Hematopoietic multipotent progenitor cell (in vitro differentiated cells): Measurements from ENCODE around the gene LRRC17. TPM values are rescaled to one million over a fixed set of nuclear protein-coding genes. Genes with fewer than 3 reads are reported as not detected.

Experiments used
- DNase-seq, 3 donors: peaks; one replicate each; pipeline ENCODE4 v3.0.0-alpha.2; 2011 to 2015; ENCODE audit warnings: low read depth in 2 of 3, low spot score in 2 of 3
- total RNA-seq: library from RNA; depleted of rRNA; stranded (reverse); fragments of >200 nt; gene quantifications from one replicate; pipeline ENCODE4 v1.2.3, GENCODE V29; 2012

The LRRC17 gene
- total RNA-seq, 1 donor, result 0.27 TPM

- no peak for DNase-seq
These were observed 70.8 kb downstream of the LRRC17 start for GRCh38 chr7:102983602-102984001.

DNA sequence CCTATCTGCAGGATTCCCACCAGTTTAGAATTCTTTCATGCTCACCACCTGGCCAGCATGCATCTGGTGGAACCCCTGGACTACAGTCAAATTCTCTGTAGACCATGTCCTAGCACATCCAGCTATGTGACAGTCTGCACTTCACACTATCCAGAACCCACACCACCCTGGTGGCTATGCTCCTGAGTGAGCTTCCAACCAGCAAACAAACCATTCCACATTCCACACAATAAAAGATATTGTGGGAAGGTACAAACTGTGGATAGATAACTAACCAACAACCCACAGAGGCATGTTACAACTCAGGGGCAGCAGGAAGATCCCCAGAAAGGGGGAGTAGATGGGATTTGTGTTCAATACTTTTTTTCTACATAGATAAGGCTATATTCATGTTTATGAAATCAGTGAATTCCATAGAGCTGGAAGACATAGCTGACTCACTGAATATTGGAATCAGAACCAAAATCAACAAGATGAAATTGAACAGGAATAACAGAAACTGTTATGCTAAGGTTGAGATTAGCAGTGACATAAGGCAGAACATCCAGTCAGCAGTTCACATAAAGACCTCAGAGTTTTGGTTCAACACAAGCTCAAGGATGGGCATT is 72.5 kb downstream of the LRRC17 start:
- no peak for DNase-seq

GRCh38 chr7:102988088-102988487 is 75.3 kb downstream of the LRRC17 start:
- no peak for DNase-seq

- no peak for DNase-seq
These were observed 76.1 kb downstream of the LRRC17 start for GRCh38 chr7:102988631-102989560.

- DNase-seq, result no peak
These were observed 77.8 kb downstream of the LRRC17 start for GRCh38 chr7:102990642-102991041.

DNA sequence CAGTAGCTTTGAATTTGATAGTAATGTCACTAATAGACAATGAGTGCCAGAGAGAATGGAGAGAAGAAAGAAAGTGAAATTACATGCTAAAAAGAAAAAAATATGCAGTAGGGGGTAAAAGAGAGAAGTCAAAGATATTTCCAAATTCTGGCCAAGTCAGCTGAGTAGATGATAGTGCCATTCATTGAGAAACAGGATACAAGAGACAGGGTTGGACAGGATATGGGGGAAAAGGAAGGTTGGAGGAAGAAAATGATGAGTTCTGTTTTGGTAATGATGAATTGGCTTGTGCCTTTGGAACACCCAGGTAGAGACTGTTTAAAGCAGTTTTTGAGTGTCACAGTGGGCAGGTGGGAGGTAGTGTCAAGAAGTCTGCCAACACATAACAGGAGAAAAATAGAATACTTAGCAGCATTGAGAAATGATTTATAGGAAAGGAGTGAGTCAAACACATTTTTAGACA is 78.3 kb downstream of the LRRC17 start:
- DNase-seq, result no peak

DNA sequence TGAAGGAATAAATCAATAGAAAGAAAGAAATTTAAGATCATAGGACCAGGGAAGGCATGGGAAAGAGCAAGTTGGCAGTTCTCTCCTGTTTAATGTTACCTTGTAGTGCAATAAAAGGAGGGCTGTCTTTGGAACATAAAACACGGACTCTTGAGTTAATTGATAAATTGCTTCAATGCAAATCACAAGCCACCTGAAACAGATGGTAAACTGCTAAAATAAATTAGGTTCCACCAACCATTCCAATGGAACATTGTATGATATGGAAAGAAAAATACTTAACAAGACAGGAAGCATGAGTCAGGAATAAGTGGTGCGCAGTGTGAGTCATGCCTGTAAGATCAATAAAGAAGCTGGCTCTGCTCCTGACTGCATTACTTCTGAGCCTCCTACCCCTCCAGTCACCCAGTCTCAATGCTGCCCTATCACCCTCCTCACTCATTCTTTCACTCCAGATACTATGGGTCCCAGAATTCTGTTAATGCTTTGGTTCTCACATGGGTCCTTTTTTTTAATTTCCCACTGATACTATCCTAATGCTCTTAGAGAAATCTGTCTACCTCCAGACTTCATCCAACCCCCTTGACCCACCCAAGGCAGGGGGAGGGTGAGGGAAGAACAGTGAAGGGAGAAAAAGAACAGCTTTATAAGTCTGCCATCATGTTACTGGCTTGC is 78.9 kb downstream of the LRRC17 start:
- peak in 1 of 3 donors; percentile 35 for DNase-seq

DNA sequence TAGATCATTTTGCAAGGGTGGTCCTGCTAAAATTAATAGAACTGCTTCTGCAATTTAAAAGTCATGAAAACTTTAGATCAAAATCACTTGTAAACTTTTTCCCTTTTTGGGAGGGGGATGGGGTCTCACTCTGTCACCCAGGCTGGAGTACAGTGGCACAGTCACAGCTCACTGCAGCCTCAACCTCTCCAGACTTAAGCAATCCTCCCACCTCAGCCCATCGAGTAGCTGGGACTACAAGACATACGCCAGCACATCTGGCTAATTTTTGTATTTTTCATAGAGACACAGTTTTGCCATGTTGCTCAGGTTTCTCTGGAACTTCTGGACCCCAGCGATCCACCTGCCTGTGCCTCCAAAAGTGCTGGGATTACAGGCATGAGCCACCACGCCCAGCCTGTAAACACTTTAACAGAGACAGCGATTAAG is 79.7 kb downstream of the LRRC17 start:
- DNase-seq, result no peak

GRCh38 chr7:102992938-102993717 is 80.3 kb downstream of the LRRC17 start:
- DNase-seq, result peak in 1 of 3 donors; percentile 50

DNA sequence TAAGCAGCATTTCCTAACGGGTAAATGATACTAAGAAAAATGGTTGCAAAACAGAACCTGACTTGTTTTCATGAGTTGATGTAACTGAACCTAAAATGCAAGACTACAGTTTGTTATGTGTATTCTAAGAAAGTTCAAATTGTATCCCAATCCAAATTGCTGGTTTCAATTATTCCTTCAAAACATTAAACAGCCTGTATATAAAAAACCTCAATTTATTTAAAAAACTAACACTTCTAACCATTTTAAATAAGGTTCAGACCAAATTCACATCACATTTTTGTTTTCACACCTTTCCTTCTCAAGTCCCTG is 80.9 kb downstream of the LRRC17 start:
- DNase-seq, result no peak

- no peak for DNase-seq
These were observed 81.8 kb downstream of the LRRC17 start for GRCh38 chr7:102994567-102994966.

Other genes with a start within 250 kb of the LRRC17 start
- 2.7 TPM for gene POLR2J2, start 241.3 kb upstream of the LRRC17 start, total RNA-seq
- gene FAM185A, start 164.0 kb upstream of the LRRC17 start, total RNA-seq, result 17.8 TPM
- gene FBXL13, start 161.8 kb downstream of the LRRC17 start, total RNA-seq, result 1.3 TPM
- gene ARMC10, start 162.1 kb downstream of the LRRC17 start, total RNA-seq, result 23.2 TPM
- gene NAPEPLD, start 236.1 kb downstream of the LRRC17 start, total RNA-seq, result 5.1 TPM